HepG2 (cell line): ENCODE data around the gene TSPAN32.

Experiments
- EZH2 ChIP-seq: conservative IDR thresholded peaks from 2 replicates; pipeline ENCODE4 v1.6.1; 2012; ENCODE audit warnings: mild to moderate bottlenecking, low read depth, low read length, moderate library complexity
- FOSL1 ChIP-seq: sonication (generic); formaldehyde crosslinking; IDR thresholded peaks from 2 replicates; pipeline ENCODE4 v1.9.0; 2021; ENCODE audit warnings: missing genetic modification reagents, borderline replicate concordance
- ISX ChIP-seq: sonication (generic); formaldehyde crosslinking; conservative IDR thresholded peaks from 2 replicates; pipeline ENCODE4 v1.5.0; 2020; ENCODE audit warnings: missing genetic modification reagents
- JUND ChIP-seq: sonication (generic); formaldehyde crosslinking; IDR thresholded peaks from 2 replicates; pipeline ENCODE4 v1.8.0; 2022; ENCODE audit warnings: mild to moderate bottlenecking, missing genetic modification reagents
- NFATC3 ChIP-seq: sonication (generic); formaldehyde crosslinking; IDR thresholded peaks from 2 replicates; pipeline ENCODE4 v1.5.1; 2020; ENCODE audit warnings: mild to moderate bottlenecking, missing genetic modification reagents
- NFE2L1 ChIP-seq: sonication (generic); formaldehyde crosslinking; IDR thresholded peaks from 2 replicates; pipeline ENCODE4 v1.4.0; 2020; ENCODE audit warnings: missing genetic modification reagents, mild to moderate bottlenecking, borderline replicate concordance
- TF ChIP-seq, protein P1 (sequence below): sonication (generic); formaldehyde crosslinking; IDR thresholded peaks from 2 replicates; pipeline ENCODE4 v1.5.0; 2020; ENCODE audit warnings: mild to moderate bottlenecking, missing genetic modification reagents, moderate library complexity

DNA sequence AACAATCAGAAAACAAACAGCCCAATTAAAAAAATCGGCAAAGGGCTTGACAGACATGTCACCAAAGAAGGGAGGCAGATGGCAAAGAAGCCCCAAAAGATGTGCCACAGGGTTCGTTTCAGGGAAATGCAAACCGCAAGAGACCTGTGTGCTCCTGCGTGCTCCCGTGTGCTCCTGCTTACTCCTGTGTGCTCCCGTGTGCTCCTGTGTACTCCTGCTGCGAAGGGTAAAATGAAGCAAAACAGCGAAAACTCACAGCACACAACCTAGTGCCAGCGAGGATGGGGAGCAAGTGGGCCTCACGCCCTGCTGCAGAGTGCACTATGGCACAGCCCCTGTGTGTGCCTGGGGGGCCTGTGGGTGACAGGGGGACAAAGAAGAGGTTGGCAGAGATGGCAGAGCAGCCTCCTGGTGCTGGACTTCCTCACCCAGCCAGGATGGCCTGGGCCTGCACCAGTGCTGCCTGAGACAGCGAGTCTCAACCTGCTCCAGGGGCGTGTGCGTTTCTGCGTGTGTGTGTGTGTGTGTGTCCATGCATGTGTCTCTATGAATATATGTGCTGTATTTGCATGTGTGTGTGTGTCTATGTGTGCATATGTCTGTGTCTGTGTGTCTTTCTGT, 45.4 kb upstream of the TSPAN32 start:
- TF ChIP-seq, protein P1, sequence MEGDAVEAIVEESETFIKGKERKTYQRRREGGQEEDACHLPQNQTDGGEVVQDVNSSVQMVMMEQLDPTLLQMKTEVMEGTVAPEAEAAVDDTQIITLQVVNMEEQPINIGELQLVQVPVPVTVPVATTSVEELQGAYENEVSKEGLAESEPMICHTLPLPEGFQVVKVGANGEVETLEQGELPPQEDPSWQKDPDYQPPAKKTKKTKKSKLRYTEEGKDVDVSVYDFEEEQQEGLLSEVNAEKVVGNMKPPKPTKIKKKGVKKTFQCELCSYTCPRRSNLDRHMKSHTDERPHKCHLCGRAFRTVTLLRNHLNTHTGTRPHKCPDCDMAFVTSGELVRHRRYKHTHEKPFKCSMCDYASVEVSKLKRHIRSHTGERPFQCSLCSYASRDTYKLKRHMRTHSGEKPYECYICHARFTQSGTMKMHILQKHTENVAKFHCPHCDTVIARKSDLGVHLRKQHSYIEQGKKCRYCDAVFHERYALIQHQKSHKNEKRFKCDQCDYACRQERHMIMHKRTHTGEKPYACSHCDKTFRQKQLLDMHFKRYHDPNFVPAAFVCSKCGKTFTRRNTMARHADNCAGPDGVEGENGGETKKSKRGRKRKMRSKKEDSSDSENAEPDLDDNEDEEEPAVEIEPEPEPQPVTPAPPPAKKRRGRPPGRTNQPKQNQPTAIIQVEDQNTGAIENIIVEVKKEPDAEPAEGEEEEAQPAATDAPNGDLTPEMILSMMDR = no peak
- TF ChIP-seq FOSL1 (CRISPR knock-in tag) (no peak), ISX (CRISPR knock-in tag) (no peak), JUND (CRISPR knock-in tag) (no peak), EZH2 (no peak), NFATC3 (no peak), NFE2L1 (no peak)
